Skeletal muscle satellite cell (primary cell): Measurements from ENCODE around the gene TAF1D. TPM values are rescaled to one million over a fixed set of nuclear protein-coding genes. Genes with fewer than 3 reads are reported as not detected.

Experiments
- small RNA-seq: library from RNA; depleted of rRNA; stranded (forward); fragments of <200 nt; gene quantifications from one replicate; pipeline ENCODE3, GENCODE V24; 2012

Gene TAF1D

Small RNA genes lying within 50 kb of the gene (small RNA-seq; reads per million reads assigned to genes)
- gene RF00019: not detected
- 38.1 reads per million, percentile 95 among the genes with 10 or more reads in this experiment for gene RF00493
- gene SCARNA9: not detected
- not detected for gene SNORA1
- not detected for gene SNORA18
- not detected for gene SNORA25
- gene SNORA32: not detected
- not detected for gene SNORA40
- not detected for gene SNORA8
- not detected for gene SNORD5
- gene SNORD6: 3,333 reads per million, percentile 100 among the genes with 10 or more reads in this experiment
